Measurements from ENCODE around the gene DDO.

- no peak for TF ChIP-seq EGR1 (IDR thresholded peaks at IDR 0.05)
- no peak for TF ChIP-seq REST (IDR thresholded peaks at IDR 0.05; ENCODE audit: low read depth)
- no peak for TF ChIP-seq TEAD4 (IDR thresholded peaks at IDR 0.05)
- no peak for TF ChIP-seq CREB1 (IDR thresholded peaks at IDR 0.05; ENCODE audit: low read depth)
- TF ChIP-seq EP300 (IDR thresholded peaks at IDR 0.05; ENCODE audit: borderline replicate concordance), result no peak
- TF ChIP-seq MAX (IDR thresholded peaks at IDR 0.05), result no peak
- no peak for TF ChIP-seq YY1 (IDR thresholded peaks at IDR 0.05; ENCODE audit: low read depth)
- TF ChIP-seq ZBTB7A (IDR thresholded peaks at IDR 0.05; ENCODE audit: low read depth), result no peak
- no peak for TF ChIP-seq TCF12 (IDR thresholded peaks at IDR 0.05; ENCODE audit: low read depth)
- no peak for TF ChIP-seq TAF1 (IDR thresholded peaks at IDR 0.05; ENCODE audit: low read depth)
- TF ChIP-seq RAD21 (IDR thresholded peaks at IDR 0.05; ENCODE audit: low read depth), result no peak
- TF ChIP-seq FOXM1 (IDR thresholded peaks at IDR 0.05; ENCODE audit: borderline replicate concordance, low read depth), result no peak
- no peak for TF ChIP-seq CEBPB (IDR thresholded peaks at IDR 0.05)
Observed at GRCh38 chr6:110447761-110448160, 32.4 kb upstream of the DDO start.
